Measurements from ENCODE around the gene PDCD2L.
"Not testable (repeated sequence)": the region's sequence is repeated elsewhere in the genome, so short reads cannot be mapped to it uniquely, and the experiment has no call there.

The PDCD2L gene

GRCh38 chr19:34455783-34456480 lies 51.7 kb downstream of the PDCD2L start:
- ChIA-PET CTCF (interaction anchor here (0.5 to 2.6 kb wide), 7 partner anchors 7 to 800 kb away, joined by 3 to 11 read pairs (median 3); no protein-coding TSS in a partner anchor), POLR2A (interaction anchor here (0.6 to 1.1 kb wide), 4 partner anchors 10 to 33 kb away, joined by 4 to 10 read pairs (median 8); partner anchors contain the start of gene UBA2)
- TF ChIP-seq SCRT2 (tag by site-specific recombination; IDR thresholded peaks at IDR 0.05) (peak; percentile 85), SCRT1 (tag by site-specific recombination; IDR thresholded peaks at IDR 0.05; ENCODE audit: borderline replicate concordance) (peak; percentile 64; the same call in 1 of the 2 replicates), ZNF362 (tag by site-specific recombination; IDR thresholded peaks at IDR 0.05) (peak; percentile 63; the same call in 1 of the 2 replicates), ZNF121 (tag by site-specific recombination; IDR thresholded peaks at IDR 0.05) (peak; percentile 91)
- peaks cover 81 to 100% of the 10 kb centered on the region in 2 experiments for H3K36me3 ChIP-seq (ENCODE audit: control insufficient read depth in 2 of 2, insufficient read depth in 1 of 2, low read length in 2 of 2)
- not testable (repeated sequence) for H3K27ac ChIP-seq (ENCODE audit: extremely low read depth, low read depth, low read length); H3K4me3 ChIP-seq (ENCODE audit: low read depth, low read length); H3K4me1 ChIP-seq (ENCODE audit: control insufficient read depth, insufficient read depth, low read length); H3K9me3 ChIP-seq (ENCODE audit: control insufficient read depth, insufficient read depth, low read depth, low read length)

GRCh38 chr19:34457446-34457845 lies 53.2 kb downstream of the PDCD2L start:
- H3K27ac ChIP-seq (ENCODE audit: extremely low read depth, low read depth, low read length): peak overlapping the region; percentile 33; the same call in 1 of the 2 replicates
- no peaks in the 10 kb centered on the region for H3K9me3 ChIP-seq (ENCODE audit: control insufficient read depth, insufficient read depth, low read depth, low read length)
- H3K36me3 ChIP-seq (ENCODE audit: control insufficient read depth in 2 of 2, insufficient read depth in 1 of 2, low read length in 2 of 2): peaks cover 82 to 100% of the 10 kb centered on the region in 2 experiments
- H3K4me1 ChIP-seq (ENCODE audit: control insufficient read depth, insufficient read depth, low read length): no peaks in the 10 kb centered on the region
- H3K4me3 ChIP-seq (ENCODE audit: low read depth, low read length): no peak overlapping the region
- POLR2A ChIA-PET: interaction anchor here (0.6 to 1.0 kb wide), 2 partner anchors 14 to 60 kb away, joined by 3 to 8 read pairs; no protein-coding TSS in a partner anchor
- CTCF ChIA-PET: interaction anchor here (1.3 to 2.6 kb wide), 3 partner anchors 9 to 26 kb away, joined by 3 to 11 read pairs (median 4); no protein-coding TSS in a partner anchor
- no peak for TF ChIP-seq PBX3 (CRISPR knock-in tag; IDR thresholded peaks at IDR 0.05)
- TF ChIP-seq ZNF202 (tag by site-specific recombination; IDR thresholded peaks at IDR 0.05; ENCODE audit: borderline replicate concordance): no peak
- TF ChIP-seq ZNF555 (tag by site-specific recombination; conservative IDR thresholded peaks at IDR 0.05): no peak
- no peak for TF ChIP-seq ZNF544 (tag by site-specific recombination; IDR thresholded peaks at IDR 0.05)
- no peak for TF ChIP-seq SP3 (tag by site-specific recombination; IDR thresholded peaks at IDR 0.05)
- TF ChIP-seq ZNF518A (tag by site-specific recombination; conservative IDR thresholded peaks at IDR 0.05; ENCODE audit: low read depth): no peak
- no peak for TF ChIP-seq ZSCAN23 (tag by site-specific recombination; IDR thresholded peaks at IDR 0.05)
- TF ChIP-seq ZNF214 (tag by site-specific recombination; IDR thresholded peaks at IDR 0.05; ENCODE audit: borderline replicate concordance): no peak
- no peak for TF ChIP-seq ZNF16 (tag by site-specific recombination; IDR thresholded peaks at IDR 0.05; ENCODE audit: low read depth)
- TF ChIP-seq ZNF423 (tag by site-specific recombination; IDR thresholded peaks at IDR 0.05): no peak
- no peak for TF ChIP-seq ZNF175 (tag by site-specific recombination; IDR thresholded peaks at IDR 0.05)
- TF ChIP-seq ZNF146 (tag by site-specific recombination; IDR thresholded peaks at IDR 0.05): no peak
- TF ChIP-seq REST (tag by site-specific recombination; IDR thresholded peaks at IDR 0.05): no peak
- TF ChIP-seq ZNF580 (tag by site-specific recombination; IDR thresholded peaks at IDR 0.05): no peak
